A673 (cell line): ENCODE measurements around the gene SLC6A14. TPM values are rescaled to one million over a fixed set of nuclear protein-coding genes. Genes with fewer than 3 reads are reported as not detected.

Source experiments
- BruUV-seq: library from RNA; stranded (reverse); fragments of 400-500 nt; replicated peaks from 2 replicates; lab custom pipeline; 2021; lab: Mats Ljungman, UMichigan
- CTCF ChIA-PET: fragments of 300-600 bp; sonication (Branson Sonifier 250); formaldehyde crosslinking; loops from one replicate; lab custom pipeline; 2022; ENCODE audit warnings: antibody characterized with exemption; lab: Charles Lee
- POLR2A ChIA-PET: fragments of 300-600 bp; sonication (Branson Sonifier 250); formaldehyde crosslinking; loops from one replicate; lab custom pipeline; 2022; ENCODE audit warnings: antibody characterized with exemption; ENCODE audit not compliant: low non-redundant PET; lab: Charles Lee
- DNase-seq: peaks from one replicate; pipeline ENCODE4 v3.0.0-alpha.2; 2015; ENCODE audit warnings: low spot score
- H3K27ac ChIP-seq: fragments of 200-600 bp; sonication (generic); 2 replicates; pipeline ENCODE4 v1.5.1; 2016; ENCODE audit warnings: mixed run types, low read depth, mild to moderate bottlenecking, mixed read lengths, antibody characterized with exemption, low read length; ENCODE audit not compliant: poor library complexity, severe bottlenecking
- H3K27me3 ChIP-seq: fragments of 200-600 bp; sonication (generic); replicated peaks from 2 replicates; pipeline ENCODE4 v1.6.1; 2017; ENCODE audit warnings: mixed run types, low read depth, mild to moderate bottlenecking, mixed read lengths, antibody characterized with exemption, low read length; ENCODE audit not compliant: insufficient read depth, poor library complexity
- H3K36me3 ChIP-seq: fragments of 200-600 bp; sonication (generic); 2 replicates; pipeline ENCODE4 v1.6.1; 2016; ENCODE audit warnings: mixed run types, mild to moderate bottlenecking, mixed read lengths, antibody characterized with exemption, low read length; ENCODE audit not compliant: insufficient read depth, poor library complexity, severe bottlenecking
- H3K4me1 ChIP-seq: fragments of 200-600 bp; sonication (generic); 2 replicates; pipeline ENCODE4 v1.6.1; 2017; ENCODE audit warnings: mixed run types, mild to moderate bottlenecking, mixed read lengths, antibody characterized with exemption, low read length; ENCODE audit not compliant: insufficient read depth, poor library complexity, severe bottlenecking
- H3K4me3 ChIP-seq: fragments of 200-600 bp; sonication (generic); 2 replicates; pipeline ENCODE4 v1.5.1; 2016; ENCODE audit warnings: low read depth, mixed run types, mild to moderate bottlenecking, mixed read lengths, low read length; ENCODE audit not compliant: poor library complexity, severe bottlenecking
- H3K9me3 ChIP-seq: fragments of 200-600 bp; sonication (generic); 2 replicates; pipeline ENCODE4 v1.6.1; 2016; ENCODE audit warnings: mixed run types, low read depth, mild to moderate bottlenecking, mixed read lengths, antibody characterized with exemption, low read length; ENCODE audit not compliant: poor library complexity, severe bottlenecking
- CTCF ChIP-seq: fragments of 300-800, 200-600 bp; sonication (generic); conservative IDR thresholded peaks from 2 replicates; pipeline ENCODE4 v1.5.1; 2017; ENCODE audit warnings: low read depth, mild to moderate bottlenecking, antibody characterized with exemption, low read length, moderate library complexity, mixed read lengths
- EZH2 ChIP-seq: fragments of 200-600 bp; sonication (generic); IDR thresholded peaks from 2 replicates; pipeline ENCODE4 v1.6.1; 2017; ENCODE audit warnings: borderline replicate concordance, low read depth, mild to moderate bottlenecking, mixed read lengths, antibody characterized with exemption, low read length; ENCODE audit not compliant: poor library complexity, severe bottlenecking
- intact Hi-C: fragments of 100-400 bp; cut with micrococcal nuclease; formaldehyde crosslinking; loops from one replicate; pipeline ENCODE4 v1.10.0; 2022; ENCODE audit not compliant: unreplicated experiment
- total RNA-seq: library from RNA; stranded (reverse); gene quantifications from 2 replicates; pipeline ENCODE4 v1.2.3, GENCODE V29; 2021

Gene SLC6A14
- total RNA-seq, 1 experiment from 2014 or later = not detected

- Histone ChIP-seq H3K27me3 (no peaks in the 10 kb centered on the region), H3K27ac (no peak overlapping the region), H3K36me3 (no peaks in the 10 kb centered on the region), H3K4me3 (no peak overlapping the region), H3K9me3 (no peaks in the 10 kb centered on the region), H3K4me1 (no peaks in the 10 kb centered on the region)
- no peak for DNase-seq
- no TSS peak for BruUV-seq
- ChIA-PET CTCF (no interaction called here), POLR2A (no interaction called here)
- intact Hi-C loops = loop anchor here (5.0 kb wide), 1 partner anchor 228 kb away; no protein-coding TSS in a partner anchor
- TF ChIP-seq EZH2 (no peak), CTCF (no peak)
These were observed 12.8 kb downstream of the SLC6A14 start for GRCh38 chrX:116449156-116449555.

- ChIA-PET POLR2A (no interaction called here), CTCF (no interaction called here)
- Histone ChIP-seq H3K27ac (no peak within 1 kb of the TSS), H3K4me1 (no peaks in the 10 kb centered on the region), H3K36me3 (no peaks in the 10 kb centered on the region), H3K27me3 (peaks cover 4% of the 10 kb centered on the region), H3K9me3 (no peaks in the 10 kb centered on the region), H3K4me3 (no peak within 1 kb of the TSS)
- no TSS peak for BruUV-seq
- intact Hi-C loops = no loop called here
- no peak for DNase-seq
- no peak for TF ChIP-seq CTCF
- TF ChIP-seq EZH2 = no peak
These were observed 26.4 kb downstream of the SLC6A14 start, which contains the start of gene CT83 for GRCh38 chrX:116462822-116463221. Gene CT83 (minus strand): TSS chrX:116462976. CDS start chrX:116462856, 120 bp downstream.

DNA sequence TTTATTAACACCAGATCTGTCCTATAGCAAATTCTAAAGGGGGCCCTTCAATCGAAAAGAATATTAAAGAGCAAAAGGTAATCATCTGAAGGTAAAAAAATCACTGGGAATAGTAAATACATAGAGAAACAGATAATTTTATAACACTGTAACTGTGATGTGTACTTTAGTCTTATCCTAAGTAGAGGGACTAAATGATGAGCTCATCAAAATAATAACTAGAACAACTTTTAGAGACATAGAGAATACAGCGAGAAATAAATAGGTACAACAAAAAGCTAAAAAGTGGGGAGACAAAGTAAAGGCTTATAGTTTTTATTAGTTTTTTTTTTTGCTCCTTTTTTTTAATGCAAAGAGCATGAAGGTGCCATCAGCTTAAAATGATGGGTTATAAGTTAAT, 43.7 kb downstream of the SLC6A14 start:
- Histone ChIP-seq H3K27ac (no peak overlapping the region), H3K27me3 (no peaks in the 10 kb centered on the region), H3K4me1 (no peaks in the 10 kb centered on the region), H3K36me3 (no peaks in the 10 kb centered on the region), H3K4me3 (no peak overlapping the region), H3K9me3 (no peaks in the 10 kb centered on the region)
- CTCF ChIA-PET = no interaction called here
- POLR2A ChIA-PET = no interaction called here
- TF ChIP-seq CTCF = no peak
- no peak for TF ChIP-seq EZH2
- no peak for DNase-seq
- intact Hi-C loops = no loop called here
- no TSS peak for BruUV-seq
